Fibroblast of skin of scalp (primary cell): ENCODE measurements around the gene BEST4.
"Not testable (repeated sequence)": the region's sequence is repeated elsewhere in the genome, so short reads cannot be mapped to it uniquely, and the experiment has no call there.

ENCODE experiments used
- DNase-seq: peaks from one replicate; pipeline ENCODE4 v3.0.0-alpha.2; 2013

BEST4 gene

GRCh38 chr1:44819196-44819607 lies 31.2 kb upstream of the BEST4 start:
- no peak for DNase-seq

GRCh38 chr1:44817771-44818495 lies 30.0 kb upstream of the BEST4 start:
- no peak for DNase-seq

- DNase-seq = no peak
These were observed 29.3 kb upstream of the BEST4 start for GRCh38 chr1:44817307-44817706.

- not testable (repeated sequence) for DNase-seq
These were observed 28.0 kb upstream of the BEST4 start for GRCh38 chr1:44815926-44816325.

GRCh38 chr1:44812822-44813543 lies 25.0 kb upstream of the BEST4 start:
- no peak for DNase-seq

GRCh38 chr1:44811234-44811633 lies 23.3 kb upstream of the BEST4 start:
- DNase-seq = no peak

GRCh38 chr1:44810762-44811105 lies 22.8 kb upstream of the BEST4 start:
- DNase-seq = not testable (repeated sequence)

- DNase-seq = peak; percentile 50
These were observed 22.3 kb upstream of the BEST4 start for GRCh38 chr1:44810101-44810761.

- DNase-seq = peak; percentile 73
These were observed 21.3 kb upstream of the BEST4 start for GRCh38 chr1:44808938-44809917.

- DNase-seq = peak; percentile 94
These were observed 20.3 kb upstream of the BEST4 start, which contains the start of gene BTBD19 for GRCh38 chr1:44808063-44808937. BTBD19 (plus strand) TSS chr1:44808523; CDS start chr1:44808821, 298 bp downstream.

- peak; percentile 99 for DNase-seq
These were observed 19.5 kb upstream of the BEST4 start for GRCh38 chr1:44807364-44808062.

- no peak for DNase-seq
These were observed 18.9 kb upstream of the BEST4 start, which contains the start of gene DYNLT4 for GRCh38 chr1:44806704-44807363. DYNLT4 (minus strand) TSS chr1:44807351; CDS start chr1:44806668, 683 bp downstream.

GRCh38 chr1:44806025-44806703 lies 18.2 kb upstream of the BEST4 start:
- DNase-seq = no peak

- no peak for DNase-seq
These were observed 17.5 kb upstream of the BEST4 start for GRCh38 chr1:44805311-44806024.

GRCh38 chr1:44803312-44804095 lies 15.5 kb upstream of the BEST4 start:
- DNase-seq = no peak

- no peak for DNase-seq
These were observed 15.0 kb upstream of the BEST4 start for GRCh38 chr1:44803062-44803311.

GRCh38 chr1:44802306-44803061 lies 14.5 kb upstream of the BEST4 start:
- DNase-seq = no peak
